Body of pancreas (tissue), 4 donors: ENCODE data around the gene PLCB1. TPM values are rescaled to one million over a fixed set of nuclear protein-coding genes. Genes with fewer than 3 reads are reported as not detected.

ENCODE experiments used
- ATAC-seq: fragments of 150-250 bp; one replicate; pipeline ENCODE4 v1.9.1; 2016
- DNase-seq, 4 donors: peaks; one replicate each; pipeline ENCODE4 v3.0.0-alpha.2; 2019
- H3K27ac ChIP-seq, 4 donors: fragments of 200-600 bp; sonication (generic); 1 replicate in 3 of 4; 2 replicates in 1 of 4; pipeline versions ENCODE4 v1.5.1 to v1.6.1; 2016 to 2019; ENCODE audit warnings: mild to moderate bottlenecking in 1 of 4, mixed read lengths in 1 of 4, moderate library complexity in 1 of 4
- H3K27me3 ChIP-seq, 2 donors: fragments of 200-600 bp; sonication (generic); one replicate each; pipeline ENCODE4 v1.6.0; 2016; ENCODE audit warnings: mild to moderate bottlenecking in 1 of 2
- H3K36me3 ChIP-seq, 2 donors: fragments of 200-600 bp; sonication (generic); replicated peaks in 1 of 2; 2 replicates each; pipeline ENCODE4 v1.5.1; 2016; ENCODE audit warnings: low read depth in 2 of 2; ENCODE audit not compliant: insufficient read depth in 1 of 2
- H3K4me1 ChIP-seq: fragments of 200-600 bp; sonication (generic); one replicate; pipeline ENCODE4 v1.6.0; 2016
- H3K4me3 ChIP-seq, 2 donors: fragments of 200-600 bp; sonication (generic); 1 replicate in 1 of 2; 2 replicates in 1 of 2; pipeline ENCODE4 v1.5.1; 2016 to 2019
- H3K9me3 ChIP-seq, 3 donors: fragments of 200-600 bp; sonication (generic); 1 replicate in 2 of 3; 2 replicates in 1 of 3; pipeline ENCODE4 v1.5.1; 2016
- CTCF ChIP-seq, 7 experiments: fragments of 450-650 bp in 4 of 7; fragments of 200-600 bp in 3 of 7; sonication (generic) in 3 of 7; IDR thresholded peaks; one replicate each; pipeline ENCODE4 v1.5.1; 2016 to 2019; ENCODE audit warnings: antibody characterized with exemption in 7 of 7
- POLR2A ChIP-seq, 3 donors: fragments of 450-650 bp; IDR thresholded peaks; one replicate each; pipeline ENCODE4 v1.6.1; 2016; ENCODE audit warnings: antibody characterized with exemption in 3 of 3, mild to moderate bottlenecking in 2 of 3
- whole genome bisulfite sequencing, 2 donors: methylation state at CpG; one replicate each; pipeline ENCODE4 v1.1.5; 2017; 5-methylcytosine and 5-hydroxymethylcytosine counted together
- intact Hi-C: fragments of 100-400 bp; cut with DNase I; formaldehyde crosslinking; loops from one replicate; pipeline ENCODE4 v1.15.1; 2023
- total RNA-seq, 2 donors: library from RNA; depleted of rRNA; stranded (reverse); fragments of >200 nt; gene quantifications; one replicate each; pipeline ENCODE4 v1.1.0, GENCODE V29; 2016

The PLCB1 gene
- total RNA-seq, 2 donors from 2014 or later: 32.9 to 46.1 TPM

DNA sequence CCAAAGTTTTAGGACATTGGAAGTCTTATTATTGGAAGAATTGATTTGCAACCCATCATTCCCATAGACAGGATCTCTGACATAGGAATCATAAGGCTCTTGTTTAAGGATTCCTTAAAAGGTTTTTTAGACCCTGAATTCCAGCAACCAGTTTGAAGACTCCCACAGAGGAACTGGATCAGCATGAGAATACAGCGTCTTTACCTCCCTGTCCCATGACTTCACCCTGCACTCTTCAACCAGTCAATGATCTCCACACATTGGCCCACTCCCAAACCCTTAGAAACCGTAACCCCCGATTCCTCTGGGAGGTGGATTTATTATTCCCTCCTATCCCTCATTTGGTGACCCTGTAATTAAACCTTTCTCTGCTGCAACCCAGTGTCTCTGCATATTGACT is 786.1 kb downstream of the PLCB1 start:
- no peaks in the 10 kb centered on the region for H3K4me1 ChIP-seq
- H3K27me3 ChIP-seq: no peaks in the 10 kb centered on the region
- TF ChIP-seq POLR2A (IDR thresholded peaks at IDR 0.05) (no peak), CTCF (IDR thresholded peaks at IDR 0.05) (no peak)
- H3K27ac ChIP-seq: no peak overlapping the region
- 89% methylated on average over 3 of the region's 3 CpGs for WGBS, 2 donors
- no peak for DNase-seq
- no peaks in the 10 kb centered on the region for H3K9me3 ChIP-seq
- intact Hi-C loops: no loop called here
- no peaks in the 10 kb centered on the region for H3K36me3 ChIP-seq
- no peak overlapping the region for H3K4me3 ChIP-seq
- ATAC-seq: no peak

GRCh38 chr20:8924539-8924938 is 792.5 kb downstream of the PLCB1 start:
- Histone ChIP-seq H3K4me3 (no peak overlapping the region), H3K4me1 (no peaks in the 10 kb centered on the region), H3K27me3 (no peaks in the 10 kb centered on the region), H3K36me3 (no peaks in the 10 kb centered on the region), H3K9me3 (no peaks in the 10 kb centered on the region), H3K27ac (no peak overlapping the region)
- DNase-seq (no peak), ATAC-seq (no peak)
- TF ChIP-seq CTCF (IDR thresholded peaks at IDR 0.05) (no peak), POLR2A (IDR thresholded peaks at IDR 0.05) (no peak)
- 59 to 61% methylated on average over 2 of the region's 2 CpGs for WGBS, 2 donors
- intact Hi-C loops: no loop called here

DNA sequence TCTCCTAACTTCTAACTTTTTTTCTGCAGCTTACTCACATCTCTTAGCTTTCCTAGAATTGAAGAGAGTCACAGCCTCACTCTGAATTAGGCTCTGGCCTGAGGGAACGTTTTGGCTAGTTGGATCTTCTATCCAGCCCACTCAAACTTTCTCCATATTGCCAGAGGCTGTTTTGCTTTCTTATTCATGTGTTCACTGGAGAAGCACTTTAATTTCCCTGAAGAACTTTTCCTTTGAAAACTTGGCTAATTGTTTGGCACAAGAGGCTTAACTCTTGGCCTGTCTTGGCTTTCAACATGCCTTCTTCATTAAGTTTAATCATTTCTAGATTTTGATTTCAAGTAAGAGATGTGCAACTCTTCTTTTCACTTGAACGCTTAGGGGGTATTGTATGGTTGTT is 798.7 kb downstream of the PLCB1 start:
- ATAC-seq: no peak
- 53 to 58% methylated on average over 2 of the region's 2 CpGs for WGBS, 2 donors
- TF ChIP-seq POLR2A (IDR thresholded peaks at IDR 0.05): no peak
- TF ChIP-seq CTCF (IDR thresholded peaks at IDR 0.05): no peak
- intact Hi-C loops: no loop called here
- Histone ChIP-seq H3K4me3 (no peak overlapping the region), H3K4me1 (no peaks in the 10 kb centered on the region), H3K36me3 (no peaks in the 10 kb centered on the region), H3K27ac (no peak overlapping the region), H3K9me3 (no peaks in the 10 kb centered on the region), H3K27me3 (no peaks in the 10 kb centered on the region)
- DNase-seq: no peak

- Histone ChIP-seq H3K27me3 (no peaks in the 10 kb centered on the region), H3K27ac (no peak overlapping the region), H3K4me1 (no peaks in the 10 kb centered on the region), H3K4me3 (no peak overlapping the region), H3K36me3 (no peaks in the 10 kb centered on the region), H3K9me3 (no peaks in the 10 kb centered on the region)
- ATAC-seq (peak; percentile 12), DNase-seq (no peak)
- WGBS, 2 donors: 39 to 44% methylated on average over 3 of the region's 3 CpGs
- intact Hi-C loops: no loop called here
- TF ChIP-seq POLR2A (IDR thresholded peaks at IDR 0.05): no peak
- TF ChIP-seq CTCF (IDR thresholded peaks at IDR 0.05): no peak
Measured at GRCh38 chr20:8932192-8933165, 800.4 kb downstream of the PLCB1 start.
